ENCODE data around the gene FAM149B1. TPM values are rescaled to one million over a fixed set of nuclear protein-coding genes. Genes with fewer than 3 reads are reported as not detected.
A peak's percentile ranks its signal among the peaks of the same experiment; 100 is the strongest.
"Not testable (repeated sequence)": the region's sequence is repeated elsewhere in the genome, so short reads cannot be mapped to it uniquely, and the experiment has no call there.

The FAM149B1 gene
- 26.0 and 26.9 TPM in 2 replicates for total RNA-seq

GRCh38 chr10:73167783-73168464 is at the start of gene FAM149B1, which contains the start of gene ECD:
Gene FAM149B1 (plus strand): TSS chr10:73168119. CDS start chr10:73168340, 221 bp downstream.
Gene ECD (minus strand): TSS chr10:73168008. CDS start chr10:73163937, 4,071 bp downstream.
- peak; percentile 98 for DNase-seq

GRCh38 chr10:73119457-73119856 is 48.5 kb upstream of the FAM149B1 start:
- no peak for DNase-seq

GRCh38 chr10:73119952-73120351 is 48.0 kb upstream of the FAM149B1 start:
- no peak for DNase-seq

- DNase-seq = no peak
Observed at GRCh38 chr10:73126343-73126742, 41.6 kb upstream of the FAM149B1 start.

- peak; percentile 4 for DNase-seq
Observed at GRCh38 chr10:73131301-73131700, 36.6 kb upstream of the FAM149B1 start.

- DNase-seq = no peak
Observed at GRCh38 chr10:73131913-73132686, 35.8 kb upstream of the FAM149B1 start.

- no peak for DNase-seq
Observed at GRCh38 chr10:73134727-73135126, 33.2 kb upstream of the FAM149B1 start.

- no peak for DNase-seq
Observed at GRCh38 chr10:73136627-73137026, 31.3 kb upstream of the FAM149B1 start.

- no peak for DNase-seq
Observed at GRCh38 chr10:73139251-73139650, 28.7 kb upstream of the FAM149B1 start.

- no peak for DNase-seq
Observed at GRCh38 chr10:73141603-73142002, 26.3 kb upstream of the FAM149B1 start.

- DNase-seq = not testable (repeated sequence)
Observed at GRCh38 chr10:73150633-73151413, 17.1 kb upstream of the FAM149B1 start.

GRCh38 chr10:73152009-73152408 is 15.9 kb upstream of the FAM149B1 start:
- DNase-seq = no peak

- no peak for DNase-seq
Observed at GRCh38 chr10:73156054-73156453, 11.9 kb upstream of the FAM149B1 start.

GRCh38 chr10:73159038-73159648 is 8.8 kb upstream of the FAM149B1 start:
- DNase-seq = peak; percentile 73

- DNase-seq = no peak
Observed at GRCh38 chr10:73161079-73161478, 6.8 kb upstream of the FAM149B1 start.

- DNase-seq = no peak
Observed at GRCh38 chr10:73161662-73162061, 6.3 kb upstream of the FAM149B1 start.

GRCh38 chr10:73163096-73163495 is 4.8 kb upstream of the FAM149B1 start:
- DNase-seq = no peak

GRCh38 chr10:73166972-73167371 is 947 bp upstream of the FAM149B1 start:
- no peak for DNase-seq

- DNase-seq = no peak
Observed at GRCh38 chr10:73167458-73167782, 499 bp upstream of the FAM149B1 start.

- DNase-seq = peak; percentile 70
Observed at GRCh38 chr10:73168465-73168803, 515 bp downstream of the FAM149B1 start.

- DNase-seq = no peak
Observed at GRCh38 chr10:73169320-73169719, 1.4 kb downstream of the FAM149B1 start.

GRCh38 chr10:73172867-73173266 is 4.9 kb downstream of the FAM149B1 start:
- no peak for DNase-seq
